Measurements from ENCODE around the gene NEDD8. TPM values are rescaled to one million over a fixed set of nuclear protein-coding genes. Genes with fewer than 3 reads are reported as not detected.

The NEDD8 gene
- total RNA-seq, 1 donor from 2014 or later, result 154 TPM

DNA sequence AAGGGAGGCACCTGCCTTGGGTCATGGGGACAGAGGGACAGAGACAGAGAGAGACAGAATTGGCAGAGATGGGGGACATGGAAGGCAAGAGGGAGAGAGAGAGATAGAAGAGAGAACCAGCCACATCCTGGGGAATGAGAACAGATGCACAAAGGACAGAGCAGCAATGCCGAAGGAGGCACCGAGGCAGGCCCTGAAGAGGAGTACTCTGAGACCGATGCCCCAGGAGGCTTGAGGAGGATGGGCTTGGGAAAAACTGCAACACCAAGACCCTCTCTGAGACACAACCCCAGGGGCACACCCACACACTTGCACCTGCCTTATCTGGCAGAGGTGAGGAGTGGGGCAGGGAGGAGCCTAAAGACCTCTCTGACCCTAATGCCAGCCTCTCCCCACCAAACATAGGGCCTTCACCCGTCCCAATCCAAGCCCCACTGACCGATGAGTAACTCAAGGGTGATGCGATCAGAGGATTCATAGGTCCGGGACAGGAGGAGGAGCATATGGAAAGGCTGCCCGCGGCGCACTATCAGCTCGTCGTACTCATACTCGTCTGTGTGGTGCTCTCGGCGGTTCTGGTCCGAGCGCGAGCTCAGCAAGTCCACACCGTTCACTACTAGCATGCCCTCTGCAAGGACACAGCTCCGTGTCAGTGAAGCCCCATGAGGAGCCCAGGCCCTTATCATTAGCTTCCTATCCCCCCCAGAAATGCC is 29.2 kb upstream of the NEDD8 start:
- DNase-seq (ENCODE audit: low spot score), result no peak
- Mint-ChIP-seq H3K4me1 (ENCODE audit: unreplicated experiment) (peaks cover 7% of the 10 kb centered on the region), H3K27me3 (ENCODE audit: unreplicated experiment) (peaks cover 8% of the 10 kb centered on the region), H3K9me3 (ENCODE audit: unreplicated experiment) (no peaks in the 10 kb centered on the region), H3K27ac (ENCODE audit: unreplicated experiment) (peak overlapping the region; percentile 22), H3K4me3 (ENCODE audit: unreplicated experiment) (no peak overlapping the region), H3K36me3 (ENCODE audit: low read depth, unreplicated experiment) (no peaks in the 10 kb centered on the region)
- TF ChIP-seq, protein P1, sequence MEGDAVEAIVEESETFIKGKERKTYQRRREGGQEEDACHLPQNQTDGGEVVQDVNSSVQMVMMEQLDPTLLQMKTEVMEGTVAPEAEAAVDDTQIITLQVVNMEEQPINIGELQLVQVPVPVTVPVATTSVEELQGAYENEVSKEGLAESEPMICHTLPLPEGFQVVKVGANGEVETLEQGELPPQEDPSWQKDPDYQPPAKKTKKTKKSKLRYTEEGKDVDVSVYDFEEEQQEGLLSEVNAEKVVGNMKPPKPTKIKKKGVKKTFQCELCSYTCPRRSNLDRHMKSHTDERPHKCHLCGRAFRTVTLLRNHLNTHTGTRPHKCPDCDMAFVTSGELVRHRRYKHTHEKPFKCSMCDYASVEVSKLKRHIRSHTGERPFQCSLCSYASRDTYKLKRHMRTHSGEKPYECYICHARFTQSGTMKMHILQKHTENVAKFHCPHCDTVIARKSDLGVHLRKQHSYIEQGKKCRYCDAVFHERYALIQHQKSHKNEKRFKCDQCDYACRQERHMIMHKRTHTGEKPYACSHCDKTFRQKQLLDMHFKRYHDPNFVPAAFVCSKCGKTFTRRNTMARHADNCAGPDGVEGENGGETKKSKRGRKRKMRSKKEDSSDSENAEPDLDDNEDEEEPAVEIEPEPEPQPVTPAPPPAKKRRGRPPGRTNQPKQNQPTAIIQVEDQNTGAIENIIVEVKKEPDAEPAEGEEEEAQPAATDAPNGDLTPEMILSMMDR (IDR thresholded peaks at IDR 0.05; ENCODE audit: unreplicated experiment), result no peak

DNA sequence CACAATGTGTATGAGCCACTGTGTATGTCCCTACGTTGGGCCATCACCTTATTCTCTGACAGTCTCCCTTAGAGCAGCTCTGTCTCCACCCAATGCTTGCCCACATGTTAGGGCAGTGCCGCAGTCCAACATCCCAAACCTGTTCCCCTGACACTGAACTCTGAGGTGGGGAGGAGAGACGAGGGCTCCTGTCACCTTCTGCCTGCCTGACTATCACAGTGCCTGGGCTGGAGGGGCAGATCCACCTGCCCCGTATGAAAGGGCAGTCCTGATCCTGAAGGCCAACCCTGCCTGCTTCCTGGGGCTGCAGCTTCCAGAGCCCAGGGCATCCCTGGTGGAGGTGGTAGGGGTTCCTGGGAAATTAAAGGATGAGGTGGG is 28.6 kb upstream of the NEDD8 start:
- H3K9me3 Mint-ChIP-seq (ENCODE audit: unreplicated experiment), result no peaks in the 10 kb centered on the region
- H3K4me3 Mint-ChIP-seq (ENCODE audit: unreplicated experiment), result no peak overlapping the region
- no peaks in the 10 kb centered on the region for H3K36me3 Mint-ChIP-seq (ENCODE audit: low read depth, unreplicated experiment)
- H3K27me3 Mint-ChIP-seq (ENCODE audit: unreplicated experiment), result peaks cover 8% of the 10 kb centered on the region
- H3K27ac Mint-ChIP-seq (ENCODE audit: unreplicated experiment), result peak overlapping the region; percentile 22
- TF ChIP-seq, protein P1 (IDR thresholded peaks at IDR 0.05; ENCODE audit: unreplicated experiment), result no peak
- peaks cover 9% of the 10 kb centered on the region for H3K4me1 Mint-ChIP-seq (ENCODE audit: unreplicated experiment)
- no peak for DNase-seq (ENCODE audit: low spot score)

DNA sequence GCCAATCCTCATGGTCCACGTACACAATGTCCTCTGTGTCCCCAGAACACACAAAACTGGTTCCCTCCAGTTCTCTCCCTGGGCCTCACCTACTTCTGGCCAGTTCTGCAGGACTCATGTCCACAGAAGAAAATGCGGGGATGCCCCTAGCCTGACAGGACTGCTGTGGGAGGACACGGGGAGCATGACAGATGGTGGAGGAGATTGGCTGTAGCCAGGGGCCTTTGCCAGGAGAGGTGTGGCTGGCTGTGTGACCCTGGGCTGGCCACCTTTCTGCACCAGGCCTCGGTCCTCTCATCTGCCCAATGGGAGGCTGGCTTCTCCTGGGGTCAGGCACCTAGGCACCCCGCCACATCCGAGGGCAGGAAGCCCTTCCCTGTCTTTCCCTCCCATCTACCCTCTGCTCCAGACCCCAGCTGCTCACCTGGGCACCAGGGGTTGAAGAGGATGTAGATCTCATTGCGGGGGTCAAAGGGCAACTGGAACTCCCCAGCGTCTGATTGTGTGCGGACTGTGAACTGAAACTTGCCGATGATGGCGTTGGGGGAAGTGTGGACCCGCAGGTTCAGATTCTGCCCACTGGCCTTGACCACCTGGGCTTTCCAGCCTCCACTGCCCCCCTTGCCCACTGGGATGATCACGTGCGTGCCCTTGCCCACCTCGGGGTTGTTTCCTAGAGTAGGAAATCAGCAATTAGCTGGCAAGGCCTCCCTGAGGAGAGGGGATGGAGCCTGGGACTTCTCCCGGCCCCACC is 28.0 kb upstream of the NEDD8 start:
- H3K36me3 Mint-ChIP-seq (ENCODE audit: low read depth, unreplicated experiment), result no peaks in the 10 kb centered on the region
- H3K9me3 Mint-ChIP-seq (ENCODE audit: unreplicated experiment), result no peaks in the 10 kb centered on the region
- no peak for DNase-seq (ENCODE audit: low spot score)
- no peak overlapping the region for H3K4me3 Mint-ChIP-seq (ENCODE audit: unreplicated experiment)
- TF ChIP-seq, protein P1 (IDR thresholded peaks at IDR 0.05; ENCODE audit: unreplicated experiment), result no peak
- H3K4me1 Mint-ChIP-seq (ENCODE audit: unreplicated experiment), result peaks cover 9% of the 10 kb centered on the region
- peaks cover 8% of the 10 kb centered on the region for H3K27me3 Mint-ChIP-seq (ENCODE audit: unreplicated experiment)
- H3K27ac Mint-ChIP-seq (ENCODE audit: unreplicated experiment), result peak overlapping the region; percentile 30

DNA sequence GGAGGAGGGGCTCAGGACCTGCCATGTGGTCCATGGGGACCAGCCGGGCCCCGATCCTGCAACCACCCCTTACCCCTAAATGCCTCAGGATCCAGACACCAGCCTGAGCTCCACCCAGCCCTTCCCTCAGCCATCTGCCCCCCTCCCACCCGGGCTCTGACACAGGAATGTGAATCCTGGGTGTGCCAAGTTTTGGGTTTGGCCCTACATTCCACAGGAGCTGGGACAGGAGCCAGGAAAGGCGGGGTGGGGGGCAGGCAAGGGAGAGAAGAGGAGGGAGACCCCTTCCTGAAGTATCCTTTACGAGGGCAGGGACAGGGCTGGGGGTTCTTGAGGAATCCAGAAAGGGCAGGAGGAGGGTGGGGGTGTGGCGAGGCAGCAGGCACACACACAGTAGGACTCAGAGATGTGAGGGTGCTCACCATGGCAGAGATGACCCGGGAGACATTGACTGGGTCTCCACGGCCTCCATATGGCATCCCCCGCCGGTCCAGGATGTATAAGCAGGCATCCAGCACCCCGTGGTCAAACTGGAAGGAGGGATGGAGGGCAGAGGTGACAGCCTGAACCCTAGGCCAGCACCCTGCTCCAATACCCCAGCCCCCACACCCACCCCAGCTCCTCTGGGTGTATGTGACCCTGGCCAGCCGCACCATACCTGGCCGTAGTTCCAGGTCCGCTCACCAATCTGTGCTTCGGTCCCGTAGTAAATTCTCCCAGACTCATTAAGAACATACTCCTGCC is 27.3 kb upstream of the NEDD8 start:
- no peaks in the 10 kb centered on the region for H3K9me3 Mint-ChIP-seq (ENCODE audit: unreplicated experiment)
- H3K36me3 Mint-ChIP-seq (ENCODE audit: low read depth, unreplicated experiment), result no peaks in the 10 kb centered on the region
- H3K27me3 Mint-ChIP-seq (ENCODE audit: unreplicated experiment), result peaks cover 8% of the 10 kb centered on the region
- TF ChIP-seq, protein P1 (IDR thresholded peaks at IDR 0.05; ENCODE audit: unreplicated experiment), result no peak
- peak overlapping the region; percentile 30 for H3K27ac Mint-ChIP-seq (ENCODE audit: unreplicated experiment)
- peaks cover 9% of the 10 kb centered on the region for H3K4me1 Mint-ChIP-seq (ENCODE audit: unreplicated experiment)
- no peak overlapping the region for H3K4me3 Mint-ChIP-seq (ENCODE audit: unreplicated experiment)
- DNase-seq (ENCODE audit: low spot score), result no peak

Data from endothelial cell (in vitro differentiated cells).